GM18502 (cell line): Measurements from ENCODE around the gene FAM219A.
"Not testable (repeated sequence)": the region's sequence is repeated elsewhere in the genome, so short reads cannot be mapped to it uniquely, and the experiment has no call there.

Experiments
- ATAC-seq: cut with Tn5 transposase; IDR thresholded peaks from one replicate; pipeline ENCODE4 v1.9.1; 2021; ENCODE audit warnings: mild to moderate bottlenecking; ENCODE audit not compliant: unreplicated experiment, poor library complexity

FAM219A gene

DNA sequence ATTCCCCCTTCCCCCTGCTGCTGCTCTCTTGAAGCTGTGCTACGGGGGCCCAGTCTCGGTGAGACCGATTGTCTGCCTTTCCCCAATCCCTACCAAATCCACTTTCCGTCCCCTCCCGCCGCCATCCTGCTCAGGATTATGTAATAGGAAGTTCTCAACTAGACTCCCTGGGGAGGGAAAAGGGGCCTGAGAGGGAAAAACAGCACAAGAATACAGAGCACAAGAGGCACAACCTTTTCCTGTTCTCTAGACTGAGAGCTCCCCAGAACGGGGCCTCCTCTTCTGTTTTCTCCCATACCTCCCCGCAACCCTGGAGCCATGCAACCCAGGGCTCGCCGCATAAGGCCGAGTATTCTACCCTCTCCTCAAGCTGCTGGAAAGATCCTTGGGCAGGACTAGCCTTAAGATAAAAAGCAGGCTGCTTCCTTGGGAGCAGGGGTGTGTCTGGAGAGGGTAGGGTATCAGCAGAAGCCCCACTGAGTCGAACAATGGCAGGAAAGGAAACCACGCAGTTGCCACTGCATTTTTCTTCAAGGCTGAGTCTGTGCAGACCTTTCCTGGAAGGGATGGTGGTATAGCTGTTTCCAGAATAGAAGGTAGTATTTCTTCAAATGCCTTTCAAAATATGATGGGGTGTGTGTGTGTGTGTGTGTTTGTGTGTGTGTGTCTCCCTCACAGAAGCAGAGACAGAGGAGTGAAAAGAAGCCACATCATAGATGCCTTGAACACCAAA lies 94.6 kb downstream of the FAM219A start:
- ATAC-seq, result no peak

DNA sequence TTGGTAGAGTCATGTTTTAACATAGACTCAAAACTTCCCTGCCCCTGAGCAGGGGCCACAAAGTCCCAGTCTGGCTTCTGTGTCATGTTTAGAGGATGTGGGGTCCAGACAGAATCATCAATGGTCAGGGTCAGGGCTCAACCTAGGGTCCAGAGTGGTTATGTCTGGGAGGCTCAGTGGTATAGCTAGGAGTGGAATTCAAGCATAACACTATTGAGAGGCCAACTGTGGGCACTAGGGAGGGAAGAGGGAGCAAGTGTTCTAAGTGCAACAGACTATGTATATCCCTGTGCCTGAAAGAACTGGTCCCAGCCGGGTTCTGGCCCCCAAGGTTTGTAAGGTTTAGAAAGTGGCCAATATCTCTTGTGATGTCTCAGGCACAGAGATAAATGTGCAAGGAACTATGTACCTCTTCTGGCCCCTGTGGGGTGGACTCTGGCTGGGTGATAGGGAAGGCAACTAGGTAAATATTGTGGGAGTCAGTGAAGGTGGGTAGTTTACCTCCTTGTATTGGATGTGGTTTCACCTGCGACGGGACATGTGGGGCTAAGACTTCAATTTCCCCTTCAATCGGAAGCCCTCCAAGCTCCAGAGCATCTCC lies 95.7 kb downstream of the FAM219A start:
- no peak for ATAC-seq

DNA sequence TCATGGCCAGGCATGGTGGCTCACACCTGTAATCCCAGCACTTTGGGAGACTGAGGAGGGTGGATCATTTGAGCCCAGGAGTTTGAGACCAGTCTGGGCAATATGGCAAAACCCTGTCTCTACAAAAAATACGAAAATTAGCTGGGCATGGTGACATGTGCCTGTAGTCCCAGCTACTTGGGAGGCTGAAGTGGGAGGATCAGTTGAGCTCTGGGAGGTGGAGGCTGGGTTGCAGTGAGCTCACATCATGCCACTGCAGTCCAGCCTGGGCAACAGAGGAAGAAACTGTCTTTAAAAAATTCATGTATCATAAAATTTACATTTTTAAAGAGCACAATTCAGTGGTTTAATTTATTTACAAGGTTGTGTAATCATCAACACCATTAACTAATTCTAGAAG lies 105.4 kb downstream of the FAM219A start:
- ATAC-seq, result not testable (repeated sequence)

DNA sequence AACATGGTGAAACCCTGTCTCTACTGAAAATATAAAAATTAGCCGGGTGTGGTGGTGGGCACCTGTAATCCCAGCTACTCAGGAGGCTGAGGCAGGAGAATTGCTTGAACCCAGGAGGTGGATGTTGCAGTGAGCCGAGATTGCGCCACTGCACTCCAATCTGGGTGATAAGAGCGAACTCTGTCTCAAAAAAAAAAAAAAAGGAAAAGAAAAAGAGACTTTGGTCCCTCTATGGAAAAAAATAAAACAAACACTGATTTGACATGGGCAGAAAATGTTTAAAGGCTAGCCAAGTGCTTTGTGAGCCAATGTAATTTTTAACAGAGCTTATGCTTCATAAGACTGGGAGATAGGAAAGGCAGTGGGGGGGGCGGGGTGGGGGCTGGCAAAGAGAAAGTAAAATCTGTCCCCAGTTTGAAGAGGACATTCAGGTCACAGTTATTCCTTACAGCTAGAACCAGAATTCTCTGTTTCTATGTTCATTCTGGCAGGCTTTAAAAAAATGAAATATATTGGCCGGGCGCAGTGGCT lies 106.2 kb downstream of the FAM219A start:
- ATAC-seq, result not testable (repeated sequence)

DNA sequence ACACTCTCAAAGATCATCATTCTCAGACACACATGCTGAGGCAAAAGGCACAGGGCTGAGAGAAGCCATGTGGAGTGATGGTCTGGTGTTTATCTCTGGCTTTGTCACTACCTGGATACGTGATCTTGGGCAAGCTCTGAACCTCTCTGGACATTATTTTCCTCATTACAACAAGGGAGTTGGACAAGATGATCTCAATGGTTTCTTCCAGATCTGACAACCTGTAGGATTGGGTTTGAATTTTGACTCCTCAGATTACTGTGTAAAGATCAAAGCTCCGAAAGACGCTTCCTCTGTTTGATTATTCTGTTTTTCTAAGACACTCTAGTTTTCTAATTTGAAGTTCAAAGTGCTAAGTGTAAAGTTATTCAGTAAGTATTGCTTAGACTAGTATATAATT lies 109.0 kb downstream of the FAM219A start:
- ATAC-seq, result no peak
